Tibial artery (tissue), 4 donors: ENCODE results near the gene IL4.

Source experiments
- DNase-seq, 2 donors: peaks; one replicate each; pipeline ENCODE4 v3.0.0-alpha.2; 2019
- H3K27ac ChIP-seq, 2 donors: fragments of 200-600 bp; sonication (generic) in 1 of 2; 1 replicate in 1 of 2; 2 replicates in 1 of 2; pipeline ENCODE4 v1.5.1; 2018 to 2019; ENCODE audit warnings: mild to moderate bottlenecking in 1 of 2
- H3K27me3 ChIP-seq, 2 donors: fragments of 200-600 bp; sonication (generic) in 1 of 2; one replicate each; pipeline versions ENCODE4 v1.5.1 to v1.6.0; 2016 to 2019
- H3K36me3 ChIP-seq, 3 donors: fragments of 200-600 bp; sonication (generic) in 2 of 3; one replicate each; pipeline ENCODE4 v1.5.1; 2016 to 2019; ENCODE audit warnings: mild to moderate bottlenecking in 2 of 3
- H3K4me1 ChIP-seq, 4 donors: fragments of 200-600 bp; sonication (generic) in 2 of 4; 1 replicate in 3 of 4; 2 replicates in 1 of 4; pipeline ENCODE4 v1.5.1; 2016 to 2019
- H3K4me3 ChIP-seq, 2 donors: fragments of 200-600 bp; sonication (generic) in 1 of 2; 1 replicate in 1 of 2; 2 replicates in 1 of 2; pipeline ENCODE4 v1.5.1; 2018 to 2019; ENCODE audit warnings: mild to moderate bottlenecking in 2 of 2
- H3K9me3 ChIP-seq, 3 donors: fragments of 200-600 bp; sonication (generic) in 1 of 3; one replicate each; pipeline ENCODE4 v1.5.1; 2016 to 2019
- intact Hi-C: fragments of 100-400 bp; cut with DNase I; formaldehyde crosslinking; loops from one replicate; pipeline ENCODE4 v1.15.0; 2023; ENCODE audit warnings: low total_unique reads
- TF ChIP-seq, protein P1 (sequence below), 2 experiments: fragments of 200-600 bp in 1 of 2; fragments of 450-650 bp in 1 of 2; IDR thresholded peaks; one replicate each; pipeline ENCODE4 v1.5.1; 2017 to 2019; ENCODE audit warnings: antibody characterized with exemption in 2 of 2, mild to moderate bottlenecking in 1 of 2, moderate library complexity in 1 of 2

IL4 gene

DNA sequence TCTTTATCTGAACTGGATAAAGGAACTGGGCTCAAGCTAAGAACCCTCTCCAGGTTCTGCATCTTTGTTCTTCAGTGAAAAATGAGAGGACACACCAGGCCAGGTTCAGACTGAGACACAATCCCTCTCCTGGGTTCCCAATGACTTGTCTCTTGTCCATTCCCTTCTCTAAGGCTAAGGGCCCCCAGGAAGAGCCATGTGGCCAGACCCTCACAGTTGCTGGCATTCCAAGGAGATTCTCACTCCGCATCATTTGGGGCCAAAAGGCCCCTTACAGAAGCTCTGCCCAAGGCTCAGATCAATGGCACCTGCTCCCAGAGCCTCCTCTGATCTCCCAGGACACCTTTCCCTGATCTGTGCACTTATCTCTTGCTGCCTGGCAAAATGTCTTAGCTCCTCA is 4.9 kb downstream of the IL4 start:
- no peaks in the 10 kb centered on the region for H3K9me3 ChIP-seq
- H3K27ac ChIP-seq, result no peak overlapping the region
- TF ChIP-seq, protein P1, sequence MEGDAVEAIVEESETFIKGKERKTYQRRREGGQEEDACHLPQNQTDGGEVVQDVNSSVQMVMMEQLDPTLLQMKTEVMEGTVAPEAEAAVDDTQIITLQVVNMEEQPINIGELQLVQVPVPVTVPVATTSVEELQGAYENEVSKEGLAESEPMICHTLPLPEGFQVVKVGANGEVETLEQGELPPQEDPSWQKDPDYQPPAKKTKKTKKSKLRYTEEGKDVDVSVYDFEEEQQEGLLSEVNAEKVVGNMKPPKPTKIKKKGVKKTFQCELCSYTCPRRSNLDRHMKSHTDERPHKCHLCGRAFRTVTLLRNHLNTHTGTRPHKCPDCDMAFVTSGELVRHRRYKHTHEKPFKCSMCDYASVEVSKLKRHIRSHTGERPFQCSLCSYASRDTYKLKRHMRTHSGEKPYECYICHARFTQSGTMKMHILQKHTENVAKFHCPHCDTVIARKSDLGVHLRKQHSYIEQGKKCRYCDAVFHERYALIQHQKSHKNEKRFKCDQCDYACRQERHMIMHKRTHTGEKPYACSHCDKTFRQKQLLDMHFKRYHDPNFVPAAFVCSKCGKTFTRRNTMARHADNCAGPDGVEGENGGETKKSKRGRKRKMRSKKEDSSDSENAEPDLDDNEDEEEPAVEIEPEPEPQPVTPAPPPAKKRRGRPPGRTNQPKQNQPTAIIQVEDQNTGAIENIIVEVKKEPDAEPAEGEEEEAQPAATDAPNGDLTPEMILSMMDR (IDR thresholded peaks at IDR 0.05), result no peak
- intact Hi-C loops, result loop anchor here (10.0 kb wide), 1 partner anchor 154 kb away; no protein-coding TSS in a partner anchor
- no peak overlapping the region for H3K4me3 ChIP-seq
- no peaks in the 10 kb centered on the region for H3K27me3 ChIP-seq
- no peaks in the 10 kb centered on the region for H3K36me3 ChIP-seq
- peak in 1 of 2 donors; percentile 33 for DNase-seq
- peaks cover 0 to 42% (median 22%) of the 10 kb centered on the region in 4 donors for H3K4me1 ChIP-seq

DNA sequence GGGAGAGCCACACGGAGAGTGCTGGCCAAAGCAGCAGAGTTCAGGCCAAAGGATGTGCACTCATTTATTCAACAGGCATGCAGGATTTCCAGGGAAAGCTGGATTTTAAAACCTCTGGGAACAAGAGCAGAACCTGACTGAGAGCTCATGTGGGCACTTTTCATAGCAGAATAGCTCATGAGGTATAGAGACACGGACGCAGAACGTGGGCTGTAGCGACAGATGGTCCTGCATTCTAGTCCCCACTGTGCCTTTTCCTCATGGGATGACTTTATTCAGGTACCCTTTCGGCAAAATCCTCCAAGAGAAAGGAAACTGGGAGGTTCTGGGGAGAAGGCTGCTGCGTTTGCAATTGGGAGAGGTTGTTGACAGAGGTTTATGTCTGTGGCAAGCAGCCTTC is 5.4 kb downstream of the IL4 start:
- TF ChIP-seq, protein P1 (IDR thresholded peaks at IDR 0.05), result no peak
- Histone ChIP-seq H3K27me3 (no peaks in the 10 kb centered on the region), H3K27ac (no peak overlapping the region), H3K9me3 (no peaks in the 10 kb centered on the region), H3K4me3 (no peak overlapping the region), H3K4me1 (peaks cover 0 to 38% (median 18%) of the 10 kb centered on the region in 4 donors), H3K36me3 (no peaks in the 10 kb centered on the region)
- intact Hi-C loops, result loop anchor here (10.0 kb wide), 1 partner anchor 154 kb away; no protein-coding TSS in a partner anchor
- DNase-seq, result peak in 1 of 2 donors; percentile 38

DNA sequence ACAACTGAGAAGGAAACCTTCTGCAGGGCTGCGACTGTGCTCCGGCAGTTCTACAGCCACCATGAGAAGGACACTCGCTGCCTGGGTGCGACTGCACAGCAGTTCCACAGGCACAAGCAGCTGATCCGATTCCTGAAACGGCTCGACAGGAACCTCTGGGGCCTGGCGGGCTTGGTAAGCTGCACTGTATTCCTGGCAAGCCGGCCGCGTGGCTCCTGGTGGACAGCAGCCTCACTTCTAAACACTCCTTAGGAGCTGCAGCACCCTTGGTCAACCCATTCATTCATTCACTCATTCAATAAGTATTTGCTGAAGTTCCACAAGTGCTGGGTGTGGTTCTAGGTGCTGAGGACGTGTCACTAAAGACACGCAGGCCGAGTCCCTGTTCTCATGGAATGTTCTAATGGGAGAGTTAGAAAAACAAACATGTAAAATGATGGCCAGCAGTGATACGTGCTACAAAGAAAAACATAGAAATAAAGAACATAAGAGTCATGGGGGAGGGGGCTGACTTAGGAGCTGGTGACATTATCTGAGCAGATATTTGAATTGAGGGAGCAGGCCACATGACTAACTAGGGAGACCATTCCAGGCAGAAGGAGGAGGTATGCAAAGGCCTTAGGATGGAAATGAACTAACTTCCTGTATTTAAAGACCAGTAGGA is 6.1 kb downstream of the IL4 start:
- TF ChIP-seq, protein P1 (IDR thresholded peaks at IDR 0.05), result no peak
- Histone ChIP-seq H3K27me3 (no peaks in the 10 kb centered on the region), H3K9me3 (no peaks in the 10 kb centered on the region), H3K4me3 (no peak overlapping the region), H3K4me1 (peaks cover 0 to 33% (median 15%) of the 10 kb centered on the region in 4 donors), H3K36me3 (no peaks in the 10 kb centered on the region), H3K27ac (no peak overlapping the region)
- DNase-seq, result peak in 1 of 2 donors; percentile 39
- intact Hi-C loops, result loop anchor here (10.0 kb wide), 1 partner anchor 155 kb away; no protein-coding TSS in a partner anchor

DNA sequence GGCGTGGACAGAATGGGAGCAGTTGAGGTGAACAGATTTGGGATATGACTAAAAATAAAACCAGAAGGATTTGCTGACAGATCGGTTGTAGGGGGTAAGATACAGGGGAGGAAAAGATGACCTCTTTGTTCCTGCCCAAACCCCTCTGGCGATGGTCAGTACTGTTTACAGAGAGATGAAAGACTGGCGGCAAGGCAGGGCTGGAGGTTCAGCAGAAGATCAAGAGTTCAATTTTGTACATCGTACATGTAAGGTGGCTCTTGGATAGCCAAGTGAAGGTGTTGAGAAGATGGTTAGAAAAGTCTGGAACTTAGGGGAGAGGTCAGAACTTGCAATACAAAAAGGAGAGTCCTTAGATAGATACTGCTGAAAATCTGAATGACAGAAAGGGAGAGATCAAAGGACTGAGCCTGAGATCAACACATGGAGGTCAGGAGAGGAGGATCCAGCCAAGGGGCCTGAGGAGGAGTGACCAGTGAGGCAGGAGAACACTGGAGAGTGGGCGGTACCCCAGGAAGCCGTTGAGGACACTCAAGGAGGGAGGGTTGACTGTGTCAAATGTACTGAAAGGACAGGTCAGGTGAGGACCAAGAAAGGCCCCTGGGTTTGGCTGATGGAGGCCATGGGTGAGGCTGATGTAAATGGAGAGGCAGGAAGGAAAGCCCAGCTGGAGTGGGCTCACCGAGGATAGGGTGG is 7.1 kb downstream of the IL4 start:
- intact Hi-C loops, result no loop called here
- H3K4me3 ChIP-seq, result no peak overlapping the region
- H3K36me3 ChIP-seq, result no peaks in the 10 kb centered on the region
- peaks cover 0 to 22% (median 9%) of the 10 kb centered on the region in 4 donors for H3K4me1 ChIP-seq
- H3K27ac ChIP-seq, result no peak overlapping the region
- no peaks in the 10 kb centered on the region for H3K9me3 ChIP-seq
- peak in 1 of 2 donors; percentile 29 for DNase-seq
- TF ChIP-seq, protein P1 (IDR thresholded peaks at IDR 0.05), result no peak
- no peaks in the 10 kb centered on the region for H3K27me3 ChIP-seq

DNA sequence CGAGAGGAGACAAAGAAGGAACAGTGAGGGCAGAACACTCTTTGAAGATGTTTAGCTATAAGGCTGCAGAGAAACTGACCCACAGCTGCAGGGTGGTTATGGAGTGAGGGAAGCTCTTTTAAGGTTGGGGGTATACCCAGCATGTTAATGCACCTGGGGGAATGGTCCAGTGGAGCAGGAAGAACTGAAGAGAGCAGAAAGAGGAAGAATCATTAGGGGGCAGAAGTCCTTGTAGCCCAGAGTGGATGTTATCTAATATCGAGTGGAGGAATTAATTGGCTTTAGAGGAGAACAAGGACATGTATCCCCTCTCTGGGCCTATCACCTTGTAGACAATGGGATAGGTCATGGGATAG is 7.7 kb downstream of the IL4 start:
- intact Hi-C loops, result no loop called here
- no peak overlapping the region for H3K4me3 ChIP-seq
- no peaks in the 10 kb centered on the region for H3K36me3 ChIP-seq
- no peak overlapping the region for H3K27ac ChIP-seq
- DNase-seq, result no peak
- TF ChIP-seq, protein P1 (IDR thresholded peaks at IDR 0.05), result no peak
- H3K4me1 ChIP-seq, result peaks cover 0 to 19% (median 9%) of the 10 kb centered on the region in 4 donors
- no peaks in the 10 kb centered on the region for H3K27me3 ChIP-seq
- H3K9me3 ChIP-seq, result no peaks in the 10 kb centered on the region
